IPS DF 6.9 (cell line): ENCODE data around the gene MAPK11.
A peak's percentile ranks its signal among the peaks of the same experiment; 100 is the strongest.

ENCODE experiments used
- DNase-seq: peaks from one replicate; pipeline ENCODE4 v3.0.0-alpha.2; 2013; ENCODE audit warnings: low read depth, low spot score
- H3K27ac ChIP-seq: one replicate; pipeline ENCODE4 v1.5.1; 2013; ENCODE audit warnings: low read length, control low read depth
- H3K27me3 ChIP-seq: 2 replicates; pipeline ENCODE4 v1.6.1; 2013; ENCODE audit warnings: mild to moderate bottlenecking, low read length; ENCODE audit not compliant: control insufficient read depth, insufficient read depth
- H3K36me3 ChIP-seq: 2 replicates; pipeline ENCODE4 v1.6.1; 2013; ENCODE audit warnings: low read length; ENCODE audit not compliant: control insufficient read depth, insufficient read depth
- H3K4me1 ChIP-seq: 2 replicates; pipeline ENCODE4 v1.6.1; 2013; ENCODE audit warnings: low read length; ENCODE audit not compliant: control insufficient read depth, insufficient read depth
- H3K4me3 ChIP-seq: 2 replicates; pipeline ENCODE4 v1.5.1; 2013; ENCODE audit warnings: mild to moderate bottlenecking, low read length
- H3K9me3 ChIP-seq: 2 replicates; pipeline ENCODE4 v1.6.1; 2013; ENCODE audit warnings: low read length, inconsistent platforms; ENCODE audit not compliant: control insufficient read depth, insufficient read depth
- WGBS: extraction: QIAGEN DNeasy Blood & Tissue Kit; methylation state at CpG from one replicate; pipeline ENCODE4 v1.1.7; 2013; ENCODE audit warnings: mixed read lengths, missing lambda C conversion rate; ENCODE audit not compliant: insufficient read length, insufficient coverage; 5-methylcytosine and 5-hydroxymethylcytosine counted together

MAPK11 gene

GRCh38 chr22:50260434-50260800 lies 9.8 kb downstream of the MAPK11 start:
- no peaks in the 10 kb centered on the region for H3K9me3 ChIP-seq
- no CpG with 5 or more reads among the region's 11 CpGs for whole genome bisulfite sequencing
- H3K27me3 ChIP-seq = peaks cover 4% of the 10 kb centered on the region
- peak overlapping the region; percentile 71; the same call in 1 of the 2 replicates for H3K4me3 ChIP-seq
- H3K4me1 ChIP-seq = peaks cover 11% of the 10 kb centered on the region
- peaks cover 4% of the 10 kb centered on the region; the same call in 1 of the 2 replicates for H3K36me3 ChIP-seq
- no peak overlapping the region for H3K27ac ChIP-seq
- DNase-seq = no peak

GRCh38 chr22:50259302-50259701 lies 10.9 kb downstream of the MAPK11 start:
- Histone ChIP-seq H3K36me3 (peaks cover 4% of the 10 kb centered on the region; the same call in 1 of the 2 replicates), H3K4me1 (peaks cover 11% of the 10 kb centered on the region), H3K27me3 (peaks cover 4% of the 10 kb centered on the region), H3K9me3 (no peaks in the 10 kb centered on the region), H3K4me3 (no peak overlapping the region), H3K27ac (no peak overlapping the region)
- WGBS = no CpG with 5 or more reads among the region's 15 CpGs
- DNase-seq = no peak

DNA sequence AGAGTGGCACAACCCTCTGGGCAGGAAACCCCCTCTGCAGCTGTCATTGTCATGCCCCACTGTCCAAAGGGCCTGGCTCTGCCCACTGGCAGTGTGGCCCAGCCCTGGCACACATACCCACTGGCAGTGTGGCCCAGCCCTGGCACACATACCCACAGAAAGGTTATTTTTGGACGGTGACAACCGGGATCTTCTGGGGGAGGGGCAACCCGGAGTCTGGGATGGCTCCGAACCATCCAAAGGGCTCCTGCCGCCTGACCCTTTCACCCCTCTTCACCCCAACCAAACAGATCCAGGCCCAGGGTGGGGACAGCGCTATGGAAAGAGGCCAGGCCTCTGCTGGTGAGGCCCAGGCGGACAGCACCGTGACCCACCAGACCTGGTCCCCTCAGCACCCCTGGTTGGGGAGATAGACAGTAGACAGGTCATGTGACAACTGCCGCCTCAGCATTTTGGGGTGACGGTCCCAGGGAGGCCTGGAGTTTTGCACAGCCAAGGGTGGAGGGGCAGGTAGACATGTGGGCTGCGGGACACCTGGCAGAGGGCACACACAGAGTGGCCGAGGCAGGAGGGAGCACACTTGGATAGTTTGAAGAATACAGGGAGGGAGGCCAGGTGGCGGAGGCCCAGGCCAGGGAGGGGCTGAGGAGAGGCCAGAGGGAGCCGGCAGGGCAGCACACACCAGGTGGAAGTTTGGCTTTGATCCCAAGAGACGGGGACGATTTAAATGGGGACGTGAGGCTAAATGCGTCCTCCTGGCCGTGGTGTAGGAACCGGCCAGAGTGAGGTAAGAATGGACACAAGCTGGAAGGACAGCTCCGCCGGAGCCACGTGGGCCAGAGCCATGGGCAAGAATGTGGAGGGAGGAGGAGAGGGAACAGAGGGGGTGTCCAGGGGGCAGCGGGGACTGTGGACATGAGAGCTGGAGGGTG lies 11.6 kb downstream of the MAPK11 start:
- H3K4me3 ChIP-seq = no peak overlapping the region
- H3K4me1 ChIP-seq = peaks cover 11% of the 10 kb centered on the region
- H3K27ac ChIP-seq = no peak overlapping the region
- H3K36me3 ChIP-seq = peaks cover 4% of the 10 kb centered on the region; the same call in 1 of the 2 replicates
- no peak for DNase-seq
- no CpG with 5 or more reads among the region's 24 CpGs for WGBS
- H3K27me3 ChIP-seq = peaks cover 4% of the 10 kb centered on the region
- H3K9me3 ChIP-seq = no peaks in the 10 kb centered on the region

- no CpG with 5 or more reads among the region's 31 CpGs for WGBS
- H3K9me3 ChIP-seq = no peaks in the 10 kb centered on the region
- H3K4me3 ChIP-seq = no peak overlapping the region
- H3K4me1 ChIP-seq = peaks cover 8% of the 10 kb centered on the region
- H3K36me3 ChIP-seq = peaks cover 4% of the 10 kb centered on the region; the same call in 1 of the 2 replicates
- H3K27me3 ChIP-seq = peaks cover 4% of the 10 kb centered on the region
- H3K27ac ChIP-seq = no peak overlapping the region
- DNase-seq = no peak
Observed at GRCh38 chr22:50257451-50258360, 12.5 kb downstream of the MAPK11 start.

DNA sequence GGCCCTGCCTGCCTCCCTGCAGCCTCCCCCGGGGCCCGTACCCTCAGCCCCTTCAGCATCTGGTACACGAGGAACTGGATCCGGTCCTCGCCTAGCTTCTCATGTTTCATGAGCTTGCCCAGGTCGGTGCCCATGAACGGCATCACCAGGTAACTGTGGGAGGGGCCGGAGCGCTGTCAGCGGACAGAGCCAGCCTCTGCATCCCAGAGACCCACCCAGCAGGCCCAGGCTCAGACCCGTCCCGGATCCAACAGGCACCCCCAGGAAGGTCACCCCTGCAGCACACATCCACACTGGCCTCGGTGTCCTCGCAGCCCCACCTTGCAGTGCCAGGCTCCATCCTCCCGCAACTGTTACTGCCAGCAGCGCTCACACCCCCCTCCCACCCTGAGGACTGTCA lies 13.1 kb downstream of the MAPK11 start:
- Histone ChIP-seq H3K27ac (no peak overlapping the region), H3K4me3 (no peak overlapping the region), H3K4me1 (peaks cover 2% of the 10 kb centered on the region), H3K27me3 (peaks cover 4% of the 10 kb centered on the region), H3K36me3 (peaks cover 4% of the 10 kb centered on the region; the same call in 1 of the 2 replicates), H3K9me3 (no peaks in the 10 kb centered on the region)
- WGBS = no CpG with 5 or more reads among the region's 16 CpGs
- no peak for DNase-seq

DNA sequence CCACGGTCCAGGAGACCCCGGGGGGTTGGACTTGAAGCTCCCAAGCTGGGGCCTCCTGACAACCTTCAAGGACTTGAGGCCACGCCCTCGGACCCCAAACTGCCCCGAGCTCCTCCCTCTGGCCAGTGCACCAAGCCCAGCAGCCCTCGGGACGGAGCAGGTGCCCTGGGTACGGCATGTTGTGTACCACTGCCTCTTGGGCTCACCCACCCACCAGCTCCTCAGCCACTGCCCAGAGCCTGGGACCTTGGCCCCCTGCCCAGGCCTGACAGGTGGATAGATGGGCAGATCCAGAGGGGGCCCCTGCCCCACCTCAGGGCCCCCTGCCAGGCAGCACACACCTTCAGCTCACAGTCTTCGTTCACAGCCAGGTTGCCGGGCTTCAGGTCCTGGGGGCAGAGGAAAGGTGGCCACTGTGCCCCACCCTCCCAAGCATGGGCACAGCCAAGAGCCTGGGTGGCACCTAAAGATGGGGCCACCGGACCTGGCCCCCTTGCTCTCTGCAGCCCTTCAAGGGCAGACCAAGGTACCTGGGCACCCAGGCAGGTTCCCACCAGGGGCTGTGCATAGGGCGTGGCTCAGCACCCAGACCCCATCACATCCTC lies 13.8 kb downstream of the MAPK11 start:
- H3K36me3 ChIP-seq = peaks cover 4% of the 10 kb centered on the region; the same call in 1 of the 2 replicates
- H3K4me1 ChIP-seq = peaks cover 2% of the 10 kb centered on the region
- DNase-seq = no peak
- peaks cover 4% of the 10 kb centered on the region for H3K27me3 ChIP-seq
- no peak overlapping the region for H3K4me3 ChIP-seq
- no CpG with 5 or more reads among the region's 12 CpGs for WGBS
- H3K27ac ChIP-seq = no peak overlapping the region
- no peaks in the 10 kb centered on the region for H3K9me3 ChIP-seq

DNA sequence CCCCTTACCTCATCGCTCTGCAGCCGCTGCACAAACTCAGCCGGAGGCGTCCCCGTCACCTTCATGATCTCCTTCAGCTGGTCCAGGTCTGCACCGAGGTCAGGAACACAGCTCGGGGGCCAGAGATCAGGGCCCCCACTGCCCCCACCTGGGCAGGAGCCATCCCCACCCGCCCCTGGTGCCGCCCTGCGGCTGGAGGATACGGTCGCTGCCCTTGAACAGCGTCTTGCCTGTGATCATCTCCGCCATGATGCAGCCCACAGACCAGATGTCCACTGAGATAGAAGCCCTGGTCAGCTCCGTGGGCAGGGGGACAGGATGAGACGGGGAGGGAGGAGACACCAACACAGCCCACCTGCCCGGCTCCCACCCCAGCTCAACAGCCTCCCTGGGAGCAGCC lies 14.6 kb downstream of the MAPK11 start:
- Histone ChIP-seq H3K9me3 (no peaks in the 10 kb centered on the region), H3K4me3 (no peak overlapping the region), H3K27ac (no peak overlapping the region), H3K4me1 (peaks cover 2% of the 10 kb centered on the region; the same call in 1 of the 2 replicates), H3K36me3 (peaks cover 4% of the 10 kb centered on the region; the same call in 1 of the 2 replicates), H3K27me3 (peaks cover 4% of the 10 kb centered on the region)
- no CpG with 5 or more reads among the region's 17 CpGs for WGBS
- no peak for DNase-seq

GRCh38 chr22:50255099-50255498 lies 15.1 kb downstream of the MAPK11 start:
- no peaks in the 10 kb centered on the region for H3K27me3 ChIP-seq
- no peaks in the 10 kb centered on the region for H3K9me3 ChIP-seq
- no peak for DNase-seq
- H3K4me3 ChIP-seq = no peak overlapping the region
- no CpG with 5 or more reads among the region's 19 CpGs for WGBS
- H3K4me1 ChIP-seq = peaks cover 4% of the 10 kb centered on the region; the same call in 1 of the 2 replicates
- peaks cover 4% of the 10 kb centered on the region; the same call in 1 of the 2 replicates for H3K36me3 ChIP-seq
- no peak overlapping the region for H3K27ac ChIP-seq

- Histone ChIP-seq H3K4me3 (no peak overlapping the region), H3K9me3 (no peaks in the 10 kb centered on the region), H3K27me3 (no peaks in the 10 kb centered on the region), H3K36me3 (peaks cover 4% of the 10 kb centered on the region; the same call in 1 of the 2 replicates), H3K4me1 (peaks cover 5% of the 10 kb centered on the region; the same call in 1 of the 2 replicates), H3K27ac (no peak overlapping the region)
- WGBS = no CpG with 5 or more reads among the region's 8 CpGs
- no peak for DNase-seq
Observed at GRCh38 chr22:50253941-50254340, 16.2 kb downstream of the MAPK11 start.
